Trophoblast cell (in vitro differentiated cells and primary cell): ENCODE data around the gene GPLD1.
A peak's percentile ranks its signal among the peaks of the same experiment; 100 is the strongest.

ENCODE experiments used
- DNase-seq, 2 donors: peaks; one replicate each; pipeline ENCODE4 v3.0.0-alpha.2; 2016
- H2AFZ ChIP-seq: 2 replicates; pipeline ENCODE4 v1.6.1; 2013; ENCODE audit warnings: low read length, moderate library complexity, mild to moderate bottlenecking; ENCODE audit not compliant: insufficient read depth, poor library complexity
- H2AK5ac ChIP-seq: 2 replicates; pipeline ENCODE4 v1.6.1; 2013; ENCODE audit warnings: mild to moderate bottlenecking, low read length
- H2BK120ac ChIP-seq: 2 replicates; pipeline ENCODE4 v1.6.1; 2013; ENCODE audit warnings: low read length, mild to moderate bottlenecking, moderate library complexity; ENCODE audit not compliant: insufficient read depth, poor library complexity
- H2BK12ac ChIP-seq: 2 replicates; pipeline ENCODE4 v1.6.1; 2013; ENCODE audit warnings: mild to moderate bottlenecking, low read length, moderate library complexity
- H2BK5ac ChIP-seq: 2 replicates; pipeline ENCODE4 v1.6.1; 2013; ENCODE audit warnings: low read length, low read depth, moderate library complexity, mild to moderate bottlenecking; ENCODE audit not compliant: poor library complexity
- H3K14ac ChIP-seq: 2 replicates; pipeline ENCODE4 v1.6.1; 2013; ENCODE audit warnings: mild to moderate bottlenecking, low read length
- H3K18ac ChIP-seq: 2 replicates; pipeline ENCODE4 v1.6.1; 2013; ENCODE audit warnings: mild to moderate bottlenecking, low read length
- H3K23ac ChIP-seq: 2 replicates; pipeline ENCODE4 v1.6.1; 2013; ENCODE audit warnings: low read length
- H3K27ac ChIP-seq: 2 replicates; pipeline ENCODE4 v1.5.1; 2013; ENCODE audit warnings: low read depth, mild to moderate bottlenecking, inconsistent platforms, low read length, moderate library complexity
- H3K27me3 ChIP-seq: 2 replicates; pipeline ENCODE4 v1.6.1; 2013; ENCODE audit warnings: inconsistent platforms, mild to moderate bottlenecking, low read length, moderate library complexity; ENCODE audit not compliant: insufficient read depth
- H3K36me3 ChIP-seq, 2 experiments: 1 replicate in 1 of 2; 2 replicates in 1 of 2; pipeline ENCODE4 v1.6.1; 2013; ENCODE audit warnings: low read length in 2 of 2, mild to moderate bottlenecking in 2 of 2, moderate library complexity in 1 of 2; ENCODE audit not compliant: insufficient read depth in 2 of 2, control insufficient read depth in 1 of 2
- H3K4ac ChIP-seq: 2 replicates; pipeline ENCODE4 v1.6.1; 2013; ENCODE audit warnings: low read depth, mild to moderate bottlenecking, low read length, moderate library complexity
- H3K4me1 ChIP-seq, 2 experiments: 1 replicate in 1 of 2; 2 replicates in 1 of 2; pipeline ENCODE4 v1.6.1; 2013; ENCODE audit warnings: low read length in 2 of 2, mild to moderate bottlenecking in 2 of 2, moderate library complexity in 1 of 2; ENCODE audit not compliant: insufficient read depth in 2 of 2, control insufficient read depth in 1 of 2
- H3K4me2 ChIP-seq: 2 replicates; pipeline ENCODE4 v1.6.1; 2013; ENCODE audit warnings: inconsistent platforms, mild to moderate bottlenecking, low read length, moderate library complexity
- H3K4me3 ChIP-seq: 2 replicates; pipeline ENCODE4 v1.5.1; 2013; ENCODE audit warnings: mild to moderate bottlenecking, low read depth, low read length, inconsistent platforms
- H3K79me1 ChIP-seq: one replicate; pipeline ENCODE4 v1.6.1; 2013; ENCODE audit warnings: low read length
- H3K79me2 ChIP-seq: 2 replicates; pipeline ENCODE4 v1.6.1; 2013; ENCODE audit warnings: low read length, mild to moderate bottlenecking; ENCODE audit not compliant: control insufficient read depth, insufficient read depth, poor library complexity
- H3K9ac ChIP-seq: 2 replicates; pipeline ENCODE4 v1.6.1; 2013; ENCODE audit warnings: mild to moderate bottlenecking, low read length
- H3K9me3 ChIP-seq: 2 replicates; pipeline ENCODE4 v1.6.1; 2013; ENCODE audit warnings: low read depth, mild to moderate bottlenecking, control low read depth, inconsistent platforms, low read length; ENCODE audit not compliant: insufficient read depth
- H4K12ac ChIP-seq: 2 replicates; pipeline ENCODE4 v1.6.1; 2013; ENCODE audit warnings: low read depth, mild to moderate bottlenecking, low read length, moderate library complexity
- H4K8ac ChIP-seq: 2 replicates; pipeline ENCODE4 v1.6.1; 2013; ENCODE audit warnings: low read depth, mild to moderate bottlenecking, low read length, moderate library complexity
- H4K91ac ChIP-seq: one replicate; pipeline ENCODE4 v1.6.1; 2013; ENCODE audit warnings: low read depth, mild to moderate bottlenecking, low read length, moderate library complexity
- WGBS: extraction: QIAGEN DNeasy Blood & Tissue Kit; methylation state at CpG from one replicate; pipeline ENCODE4 v1.1.7; 2013; ENCODE audit warnings: missing lambda C conversion rate; ENCODE audit not compliant: insufficient read length, insufficient coverage; ENCODE audit errors: extremely low coverage; 5-methylcytosine and 5-hydroxymethylcytosine counted together

The GPLD1 gene

DNA sequence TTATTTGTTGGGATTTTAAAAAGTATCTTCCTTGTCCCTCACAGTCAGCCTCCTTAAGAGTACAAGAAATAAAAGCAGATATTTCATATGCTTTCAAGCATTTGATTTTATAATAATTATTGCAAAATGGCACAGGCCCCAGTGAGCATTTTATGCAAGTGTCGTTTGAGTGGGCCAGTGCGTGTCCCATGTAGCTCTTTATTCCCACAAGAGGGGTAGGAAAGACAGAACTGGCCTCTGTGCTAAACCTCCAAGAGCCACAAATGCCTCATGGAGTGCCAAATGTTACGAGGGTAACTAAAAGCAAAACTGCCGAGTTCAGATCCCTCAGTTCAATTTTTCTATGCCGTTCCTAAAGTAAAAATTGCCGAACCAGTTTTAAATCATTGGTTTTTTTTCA is 12.7 kb downstream of the GPLD1 start:
- H3K9ac ChIP-seq: no peak overlapping the region
- DNase-seq: no peak
- H4K12ac ChIP-seq: no peak overlapping the region
- WGBS: no CpG with 5 or more reads among the region's 6 CpGs
- peaks cover 0 to 5% of the 10 kb centered on the region in 2 experiments for H3K4me1 ChIP-seq
- H3K18ac ChIP-seq: no peak overlapping the region
- no peak overlapping the region for H3K23ac ChIP-seq
- no peak overlapping the region for H3K27ac ChIP-seq
- H3K4me3 ChIP-seq: no peak overlapping the region
- no peak overlapping the region for H3K14ac ChIP-seq
- no peak overlapping the region for H4K8ac ChIP-seq
- no peak overlapping the region for H3K4me2 ChIP-seq
- no peak overlapping the region for H4K91ac ChIP-seq
- H3K27me3 ChIP-seq: no peaks in the 10 kb centered on the region
- no peak overlapping the region for H2AFZ ChIP-seq
- peaks cover 2% of the 10 kb centered on the region for H3K9me3 ChIP-seq
- no peak overlapping the region for H2AK5ac ChIP-seq
- H3K79me2 ChIP-seq: no peaks in the 10 kb centered on the region
- no peak overlapping the region for H2BK12ac ChIP-seq
- H2BK120ac ChIP-seq: no peak overlapping the region
- H3K79me1 ChIP-seq: no peaks in the 10 kb centered on the region
- H3K4ac ChIP-seq: no peak overlapping the region
- H2BK5ac ChIP-seq: no peak overlapping the region
- no peaks in the 10 kb centered on the region for H3K36me3 ChIP-seq

DNA sequence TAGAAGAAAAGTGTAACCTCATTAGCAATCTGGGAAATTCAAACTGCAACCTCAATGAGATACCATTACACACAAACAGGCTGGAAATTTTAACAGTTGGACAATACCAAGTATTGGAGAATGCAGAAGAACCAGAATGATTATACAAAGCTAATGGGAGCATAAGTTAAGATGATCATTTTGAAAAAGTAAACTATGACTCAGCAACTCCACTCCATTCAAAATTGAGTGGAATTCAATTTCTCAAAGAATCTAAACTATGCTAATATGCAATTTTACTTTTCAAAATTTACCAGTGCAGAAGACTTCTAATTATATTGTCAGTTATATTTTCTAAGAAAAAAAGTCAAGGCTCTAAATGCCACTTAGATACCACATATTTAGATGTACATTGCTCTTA is 17.2 kb downstream of the GPLD1 start:
- H3K4me2 ChIP-seq: no peak overlapping the region
- H4K8ac ChIP-seq: no peak overlapping the region
- no peak overlapping the region for H2BK12ac ChIP-seq
- no peak overlapping the region for H4K12ac ChIP-seq
- H3K36me3 ChIP-seq: no peaks in the 10 kb centered on the region
- H4K91ac ChIP-seq: no peak overlapping the region
- H3K23ac ChIP-seq: no peak overlapping the region
- no peak overlapping the region for H2AK5ac ChIP-seq
- H3K27me3 ChIP-seq: no peaks in the 10 kb centered on the region
- no peak overlapping the region for H3K27ac ChIP-seq
- no peak overlapping the region for H2BK120ac ChIP-seq
- no peak overlapping the region for H3K4me3 ChIP-seq
- H3K79me1 ChIP-seq: no peaks in the 10 kb centered on the region
- no peak overlapping the region for H3K4ac ChIP-seq
- peak in 1 of 2 donors; percentile 82 for DNase-seq
- no peaks in the 10 kb centered on the region for H3K79me2 ChIP-seq
- peaks cover 1% of the 10 kb centered on the region for H3K9me3 ChIP-seq
- no peak overlapping the region for H3K18ac ChIP-seq
- no peak overlapping the region for H3K9ac ChIP-seq
- H2BK5ac ChIP-seq: no peak overlapping the region
- no peaks in the 10 kb centered on the region for H3K4me1 ChIP-seq
- no peak overlapping the region for H3K14ac ChIP-seq
- H2AFZ ChIP-seq: no peak overlapping the region

DNA sequence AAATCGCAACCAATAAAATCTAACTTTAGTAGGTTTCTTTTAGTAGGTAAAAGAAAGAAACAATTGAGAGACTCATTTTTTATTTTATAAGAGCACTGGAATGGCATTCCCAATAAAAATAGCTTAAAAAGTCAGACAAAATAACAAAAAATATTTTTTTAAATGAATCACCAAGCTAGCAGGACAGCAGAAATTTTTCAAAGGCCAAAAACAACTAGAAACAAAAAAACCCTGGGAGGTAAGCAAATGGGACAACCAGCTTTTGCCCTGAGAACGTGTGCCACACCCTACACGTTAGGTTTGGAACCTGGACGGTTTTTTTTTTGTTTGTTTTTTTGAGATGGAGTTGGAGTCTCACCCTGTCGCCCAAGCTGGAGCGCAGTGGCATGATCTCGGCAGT is 19.6 kb downstream of the GPLD1 start:
- Histone ChIP-seq H3K18ac (no peak overlapping the region), H3K4ac (no peak overlapping the region), H3K9ac (no peak overlapping the region), H4K8ac (no peak overlapping the region), H3K4me3 (no peak overlapping the region), H3K9me3 (peaks cover 1% of the 10 kb centered on the region), H3K79me2 (no peaks in the 10 kb centered on the region), H2BK5ac (no peak overlapping the region), H3K4me1 (no peaks in the 10 kb centered on the region), H3K14ac (no peak overlapping the region), H3K27ac (no peak overlapping the region), H3K36me3 (no peaks in the 10 kb centered on the region), H4K91ac (no peak overlapping the region), H3K23ac (no peak overlapping the region), H3K79me1 (no peaks in the 10 kb centered on the region), H2BK12ac (no peak overlapping the region), H3K27me3 (no peaks in the 10 kb centered on the region), H3K4me2 (no peak overlapping the region), H2BK120ac (no peak overlapping the region), H4K12ac (no peak overlapping the region), H2AFZ (no peak overlapping the region), H2AK5ac (no peak overlapping the region)
- no CpG with 5 or more reads among the region's 7 CpGs for WGBS
- no peak for DNase-seq

DNA sequence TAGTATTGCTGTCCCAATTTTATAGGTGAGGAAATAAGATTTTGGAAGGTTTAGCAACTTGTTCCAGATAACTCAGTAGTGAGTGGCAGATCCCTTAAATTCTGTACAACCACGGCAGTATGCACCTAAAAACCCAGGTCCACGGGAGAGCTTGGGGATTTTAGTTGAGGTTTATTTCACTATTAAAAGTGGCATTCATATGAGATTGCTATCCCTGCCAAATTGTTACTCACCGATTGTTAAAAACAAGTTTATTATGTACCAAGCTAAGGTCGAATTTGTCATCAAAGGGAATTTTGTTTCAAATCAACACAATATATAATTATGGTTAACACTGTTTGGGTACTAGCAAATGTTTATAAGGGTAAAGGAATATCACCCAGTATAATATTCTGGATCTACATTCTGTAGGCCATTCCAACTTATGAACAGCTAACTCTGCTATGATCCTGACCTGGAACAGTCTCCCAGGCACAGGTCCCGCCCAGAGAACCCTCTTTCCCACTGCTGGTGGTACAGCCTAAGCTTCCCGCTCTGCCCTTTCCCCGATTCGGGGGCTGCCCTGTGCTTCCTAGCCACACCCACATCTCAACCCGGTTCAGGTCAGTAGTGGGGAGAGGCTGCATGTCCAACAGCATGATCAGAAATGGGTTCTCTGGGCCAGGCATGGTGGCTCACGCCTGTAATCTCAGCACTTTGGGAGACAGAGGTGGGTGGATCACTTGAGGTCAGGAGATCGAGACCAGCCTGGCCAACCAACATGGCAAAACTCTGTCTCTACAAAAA is 24.9 kb downstream of the GPLD1 start:
- Histone ChIP-seq H3K23ac (no peak overlapping the region), H4K12ac (no peak overlapping the region), H3K4me1 (no peaks in the 10 kb centered on the region), H3K4me2 (no peak overlapping the region), H3K27ac (no peak overlapping the region), H2BK5ac (no peak overlapping the region), H4K91ac (no peak overlapping the region), H3K4me3 (no peak overlapping the region), H2BK12ac (no peak overlapping the region), H3K36me3 (no peaks in the 10 kb centered on the region), H2BK120ac (no peak overlapping the region), H3K9me3 (peaks cover 1% of the 10 kb centered on the region), H3K18ac (no peak overlapping the region), H3K14ac (no peak overlapping the region), H3K4ac (no peak overlapping the region), H3K27me3 (no peaks in the 10 kb centered on the region), H2AFZ (no peak overlapping the region), H4K8ac (no peak overlapping the region), H3K79me2 (no peaks in the 10 kb centered on the region), H3K9ac (no peak overlapping the region), H3K79me1 (no peaks in the 10 kb centered on the region), H2AK5ac (no peak overlapping the region)
- no peak for DNase-seq
- WGBS: no CpG with 5 or more reads among the region's 11 CpGs
